PC-3 (cell line): Measurements from ENCODE around the gene PYDC1. TPM values are rescaled to one million over a fixed set of nuclear protein-coding genes. Genes with fewer than 3 reads are reported as not detected.
"Not testable (repeated sequence)": the region's sequence is repeated elsewhere in the genome, so short reads cannot be mapped to it uniquely, and the experiment has no call there.

ENCODE experiments used
- ATAC-seq: fragments of 200-7000 bp; cut with Tn5 transposase; 2 replicates; pipeline ENCODE4 v1.9.1; 2020; ENCODE audit warnings: mild to moderate bottlenecking, moderate library complexity
- BruUV-seq: library from RNA; stranded (reverse); fragments of 400-500 nt; replicated peaks from 2 replicates; lab custom pipeline; 2021; lab: Mats Ljungman, UMichigan
- CTCF ChIA-PET: fragments of 300-600 bp; sonication (Branson Sonifier 250); formaldehyde crosslinking; loops from one replicate; lab custom pipeline; 2022; ENCODE audit warnings: antibody characterized with exemption; lab: Charles Lee
- POLR2A ChIA-PET: fragments of 300-600 bp; sonication (Branson Sonifier 250); formaldehyde crosslinking; loops from one replicate; lab custom pipeline; 2022; ENCODE audit warnings: antibody characterized with exemption; ENCODE audit not compliant: unreplicated experiment; lab: Charles Lee
- DNase-seq: peaks from one replicate; pipeline ENCODE4 v3.0.0-alpha.2; 2015
- H2AFZ ChIP-seq: fragments of 300-600 bp; sonication (generic); 2 replicates; pipeline ENCODE4 v1.6.0; 2016; ENCODE audit warnings: antibody characterized with exemption, low read length
- H3F3A ChIP-seq: fragments of 300-600 bp; sonication (generic); one replicate; pipeline ENCODE4 v1.6.0; 2017; ENCODE audit warnings: antibody characterized with exemption, low read length, control low read depth, mild to moderate bottlenecking; ENCODE audit not compliant: unreplicated experiment
- H3K27ac ChIP-seq: fragments of 300-600 bp; sonication (generic); 2 replicates; pipeline ENCODE4 v1.5.1; 2016; ENCODE audit warnings: mild to moderate bottlenecking, low read length
- H3K27me3 ChIP-seq: fragments of 300-600 bp; sonication (generic); 2 replicates; pipeline ENCODE4 v1.6.1; 2016; ENCODE audit warnings: low read length, mixed read lengths
- H3K36me3 ChIP-seq: fragments of 300-600 bp; sonication (generic); 2 replicates; pipeline ENCODE4 v1.6.1; 2016; ENCODE audit warnings: low read depth, mixed run types, low read length, mixed read lengths
- H3K4me1 ChIP-seq: fragments of 300-600 bp; sonication (generic); 2 replicates; pipeline ENCODE4 v1.5.1; 2016; ENCODE audit warnings: low read length; ENCODE audit not compliant: insufficient read depth
- H3K4me2 ChIP-seq: fragments of 300-600 bp; sonication (generic); 2 replicates; pipeline ENCODE4 v1.6.0; 2016; ENCODE audit warnings: low read length
- H3K4me3 ChIP-seq: fragments of 300-600 bp; sonication (generic); 2 replicates; pipeline ENCODE4 v1.5.1; 2016; ENCODE audit warnings: mild to moderate bottlenecking, low read length, mixed read lengths
- H3K79me2 ChIP-seq: fragments of 300-600 bp; sonication (generic); 2 replicates; pipeline ENCODE4 v1.6.1; 2017; ENCODE audit warnings: low read length, mixed read lengths
- H3K9ac ChIP-seq: fragments of 300-600 bp; sonication (generic); 2 replicates; pipeline ENCODE4 v1.6.0; 2016; ENCODE audit warnings: mild to moderate bottlenecking, low read length
- H3K9me2 ChIP-seq: fragments of 300-600 bp; sonication (generic); replicated peaks from 2 replicates; pipeline ENCODE4 v1.6.1; 2016; ENCODE audit warnings: mixed run types, low read length, mixed read lengths
- H3K9me3 ChIP-seq: fragments of 300-600 bp; sonication (generic); 2 replicates; pipeline ENCODE4 v1.6.1; 2016; ENCODE audit warnings: low read length, mixed read lengths
- H4K20me1 ChIP-seq: fragments of 300-600 bp; sonication (generic); 2 replicates; pipeline ENCODE4 v1.6.1; 2016; ENCODE audit warnings: low read length, mixed read lengths
- EZH2 ChIP-seq: fragments of 300-600 bp; sonication (generic); IDR thresholded peaks from one replicate; pipeline ENCODE4 v1.6.1; 2017; ENCODE audit warnings: antibody characterized with exemption, mild to moderate bottlenecking, low read length; ENCODE audit not compliant: unreplicated experiment
- EZH2phosphoT487 ChIP-seq: fragments of 300-600 bp; sonication (generic); IDR thresholded peaks from 2 replicates; pipeline ENCODE4 v1.6.1; 2018; ENCODE audit warnings: mild to moderate bottlenecking, antibody characterized with exemption, low read length, borderline replicate concordance
- intact Hi-C: fragments of 100-400 bp; cut with micrococcal nuclease; formaldehyde crosslinking; loops from 2 replicates; pipeline ENCODE4 v1.9.0; 2023
- total RNA-seq: library from RNA; depleted of rRNA; stranded (reverse); fragments of >200 nt; gene quantifications from 2 replicates; pipeline ENCODE4 v1.2.3, GENCODE V29; 2014
- TF ChIP-seq, protein P1 (sequence below): fragments of 300-600 bp; sonication (generic); conservative IDR thresholded peaks from 2 replicates; pipeline ENCODE4 v1.5.1; 2017; ENCODE audit warnings: antibody characterized with exemption, low read depth, mild to moderate bottlenecking, low read length

The PYDC1 gene
- total RNA-seq, 1 experiment from 2014 or later, result not detected

GRCh38 chr16:31250782-31251384, 33.9 kb upstream of the PYDC1 start:
- ChIA-PET CTCF (no interaction called here), POLR2A (no interaction called here)
- no TSS peak for BruUV-seq
- Histone ChIP-seq H3F3A (no peaks in the 10 kb centered on the region), H4K20me1 (no peaks in the 10 kb centered on the region), H3K4me1 (no peaks in the 10 kb centered on the region), H2AFZ (no peak overlapping the region), H3K27ac (no peak overlapping the region), H3K79me2 (no peaks in the 10 kb centered on the region), H3K9me2 (no peaks in the 10 kb centered on the region), H3K9me3 (no peaks in the 10 kb centered on the region), H3K36me3 (no peaks in the 10 kb centered on the region), H3K9ac (no peak overlapping the region), H3K27me3 (peaks cover 14% of the 10 kb centered on the region; the same call in 1 of the 2 replicates), H3K4me3 (no peak overlapping the region), H3K4me2 (no peak overlapping the region)
- TF ChIP-seq, protein P1, sequence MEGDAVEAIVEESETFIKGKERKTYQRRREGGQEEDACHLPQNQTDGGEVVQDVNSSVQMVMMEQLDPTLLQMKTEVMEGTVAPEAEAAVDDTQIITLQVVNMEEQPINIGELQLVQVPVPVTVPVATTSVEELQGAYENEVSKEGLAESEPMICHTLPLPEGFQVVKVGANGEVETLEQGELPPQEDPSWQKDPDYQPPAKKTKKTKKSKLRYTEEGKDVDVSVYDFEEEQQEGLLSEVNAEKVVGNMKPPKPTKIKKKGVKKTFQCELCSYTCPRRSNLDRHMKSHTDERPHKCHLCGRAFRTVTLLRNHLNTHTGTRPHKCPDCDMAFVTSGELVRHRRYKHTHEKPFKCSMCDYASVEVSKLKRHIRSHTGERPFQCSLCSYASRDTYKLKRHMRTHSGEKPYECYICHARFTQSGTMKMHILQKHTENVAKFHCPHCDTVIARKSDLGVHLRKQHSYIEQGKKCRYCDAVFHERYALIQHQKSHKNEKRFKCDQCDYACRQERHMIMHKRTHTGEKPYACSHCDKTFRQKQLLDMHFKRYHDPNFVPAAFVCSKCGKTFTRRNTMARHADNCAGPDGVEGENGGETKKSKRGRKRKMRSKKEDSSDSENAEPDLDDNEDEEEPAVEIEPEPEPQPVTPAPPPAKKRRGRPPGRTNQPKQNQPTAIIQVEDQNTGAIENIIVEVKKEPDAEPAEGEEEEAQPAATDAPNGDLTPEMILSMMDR, result no peak
- ATAC-seq, result no peak
- intact Hi-C loops, result no loop called here
- no peak for DNase-seq

- no peaks in the 10 kb centered on the region for H3K9me3 ChIP-seq
- TF ChIP-seq EZH2phosphoT487 (no peak), EZH2 (no peak)
- TF ChIP-seq, protein P1, result no peak
- ChIA-PET POLR2A (no interaction called here), CTCF (no interaction called here)
- no peak overlapping the region for H2AFZ ChIP-seq
- H3K27ac ChIP-seq, result no peak overlapping the region
- peaks cover 14% of the 10 kb centered on the region; the same call in 1 of the 2 replicates for H3K27me3 ChIP-seq
- no peaks in the 10 kb centered on the region for H3K4me1 ChIP-seq
- no peak overlapping the region for H3K4me2 ChIP-seq
- no peak overlapping the region for H3K9ac ChIP-seq
- ATAC-seq (no peak), DNase-seq (no peak)
- no peaks in the 10 kb centered on the region for H4K20me1 ChIP-seq
- H3K36me3 ChIP-seq, result no peaks in the 10 kb centered on the region
- intact Hi-C loops, result no loop called here
- H3F3A ChIP-seq, result no peaks in the 10 kb centered on the region
- H3K79me2 ChIP-seq, result no peaks in the 10 kb centered on the region
- no peaks in the 10 kb centered on the region for H3K9me2 ChIP-seq
- no TSS peak for BruUV-seq
- no peak overlapping the region for H3K4me3 ChIP-seq
Observed at GRCh38 chr16:31248344-31248743, 31.4 kb upstream of the PYDC1 start.

- Histone ChIP-seq H4K20me1 (no peaks in the 10 kb centered on the region), H3K27ac (no peak overlapping the region), H3K9ac (no peak overlapping the region), H3K79me2 (no peaks in the 10 kb centered on the region), H2AFZ (no peak overlapping the region), H3K27me3 (peaks cover 8% of the 10 kb centered on the region; the same call in 1 of the 2 replicates), H3K9me2 (no peaks in the 10 kb centered on the region), H3F3A (no peaks in the 10 kb centered on the region), H3K4me1 (no peaks in the 10 kb centered on the region), H3K4me2 (no peak overlapping the region), H3K4me3 (no peak overlapping the region), H3K9me3 (no peaks in the 10 kb centered on the region), H3K36me3 (no peaks in the 10 kb centered on the region)
- TF ChIP-seq, protein P1, result no peak
- TF ChIP-seq EZH2 (no peak), EZH2phosphoT487 (no peak)
- no TSS peak for BruUV-seq
- CTCF ChIA-PET, result no interaction called here
- POLR2A ChIA-PET, result no interaction called here
- DNase-seq (no peak), ATAC-seq (no peak)
- intact Hi-C loops, result no loop called here
Observed at GRCh38 chr16:31246296-31246695, 29.4 kb upstream of the PYDC1 start.

DNA sequence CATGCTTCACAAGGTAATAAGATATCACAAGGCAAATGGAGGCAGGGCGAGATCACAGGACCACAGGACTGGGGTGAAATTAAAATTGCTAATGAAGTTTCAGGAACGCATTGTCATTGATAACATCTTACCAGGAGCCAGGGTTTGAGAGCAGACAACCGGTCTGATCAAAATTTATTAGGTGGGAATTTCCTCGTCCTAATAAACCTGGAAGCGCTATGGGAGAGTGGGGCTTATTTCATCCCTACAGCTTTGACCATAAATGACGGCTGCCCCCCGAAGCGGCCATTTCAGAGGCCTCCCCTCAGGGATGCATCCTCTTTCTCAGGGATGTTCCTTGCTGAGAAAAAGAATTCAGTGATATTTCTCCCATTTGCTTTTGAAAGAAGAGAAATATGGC, 28.7 kb upstream of the PYDC1 start:
- H3K4me3 ChIP-seq, H3F3A ChIP-seq, H3K27ac ChIP-seq, H3K9me3 ChIP-seq, ATAC-seq, DNase-seq, BruUV-seq, H3K36me3 ChIP-seq, H4K20me1 ChIP-seq, H3K9me2 ChIP-seq, intact Hi-C loops, H2AFZ ChIP-seq, H3K79me2 ChIP-seq, CTCF ChIA-PET, H3K27me3 ChIP-seq, H3K4me2 ChIP-seq, POLR2A ChIA-PET, H3K9ac ChIP-seq, H3K4me1 ChIP-seq: not testable (repeated sequence)
